HG03025 (cell line): ENCODE measurements around the gene RASGEF1C.
"Not testable (repeated sequence)": the region's sequence is repeated elsewhere in the genome, so short reads cannot be mapped to it uniquely, and the experiment has no call there.

ENCODE experiments used
- ATAC-seq: cut with Tn5 transposase; IDR thresholded peaks from one replicate; pipeline ENCODE4 v1.9.1; 2021; ENCODE audit warnings: mild to moderate bottlenecking, moderate library complexity; ENCODE audit not compliant: unreplicated experiment, low FRiP score

RASGEF1C gene

DNA sequence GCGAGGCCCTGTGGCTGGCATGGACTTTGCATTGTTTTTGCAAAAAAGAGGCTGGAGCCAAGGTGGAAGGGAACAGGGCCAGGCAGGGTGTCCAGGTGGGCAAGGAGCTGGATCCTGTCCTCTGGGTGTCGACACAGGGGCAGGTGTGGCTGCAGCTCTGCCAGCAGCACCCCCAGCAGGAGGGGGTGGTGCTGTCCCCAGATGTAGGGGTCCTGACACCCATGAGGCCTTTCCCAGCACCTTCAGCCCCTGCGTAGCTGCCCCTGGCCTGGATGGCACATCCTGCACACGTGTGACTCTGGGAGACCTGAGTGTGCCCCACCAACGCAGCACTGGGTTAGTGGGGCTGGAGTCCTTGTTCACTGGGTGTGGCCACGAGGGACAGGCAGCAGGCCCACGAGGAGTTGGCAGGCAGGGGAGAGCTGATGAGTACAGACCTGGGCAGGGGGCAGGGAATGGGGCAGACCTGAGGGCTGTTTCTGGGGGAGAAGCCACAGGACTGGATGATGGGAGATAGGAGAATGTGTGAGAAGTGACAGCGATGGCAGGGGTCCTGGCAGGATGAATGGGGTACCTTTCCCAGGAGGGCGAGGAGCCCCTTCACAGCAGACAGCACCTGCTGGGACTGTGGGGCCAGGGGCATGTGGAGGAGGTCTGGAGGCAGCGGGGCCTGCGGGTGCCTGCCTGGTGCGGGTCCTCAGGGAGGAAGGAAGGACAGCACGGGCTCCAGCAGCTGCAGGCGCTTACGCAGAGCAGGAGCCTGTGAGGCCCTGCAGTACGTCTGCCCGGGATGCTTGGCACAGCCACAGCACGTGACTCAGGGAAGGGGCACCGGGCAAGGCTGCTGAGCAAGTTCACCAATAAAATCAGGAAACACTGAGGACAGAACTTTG lies 3.6 kb upstream of the RASGEF1C start:
- no peak for ATAC-seq

DNA sequence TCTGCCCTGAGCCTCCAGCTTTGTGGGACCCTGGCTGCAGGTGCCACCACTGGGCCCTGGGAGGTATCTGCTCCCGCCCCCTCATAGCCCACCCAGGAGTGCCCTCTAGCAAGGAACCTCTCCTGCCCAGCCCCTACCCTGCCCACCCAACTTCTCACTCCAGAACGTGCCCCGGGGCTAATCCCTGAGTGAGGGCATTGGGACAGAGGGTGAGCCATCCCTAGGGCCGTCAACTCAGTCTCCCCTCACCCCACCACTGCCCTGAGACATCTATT lies 2.7 kb upstream of the RASGEF1C start:
- ATAC-seq, result no peak

GRCh38 chr5:180210961-180211760 lies 2.1 kb upstream of the RASGEF1C start:
- no peak for ATAC-seq

DNA sequence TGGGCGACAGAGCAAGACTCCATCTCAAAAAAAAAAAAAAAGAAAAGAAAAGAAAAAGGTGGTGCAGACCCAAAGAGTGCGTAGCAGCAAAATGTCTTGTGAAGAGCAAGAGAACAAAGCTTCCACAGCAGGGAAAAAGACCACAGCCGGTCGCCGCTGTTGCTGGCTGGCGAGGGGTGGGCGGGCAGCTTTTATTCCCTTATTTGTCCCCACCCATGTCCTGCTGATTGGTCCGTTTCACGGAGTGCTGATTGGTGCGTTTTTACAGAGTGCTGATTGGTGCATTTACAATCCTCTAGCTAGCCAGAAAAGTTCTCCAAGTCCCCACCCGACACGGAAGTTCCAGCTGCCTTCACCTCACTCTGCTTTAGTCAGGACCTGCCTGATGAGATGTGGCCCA lies 1.1 kb upstream of the RASGEF1C start:
- not testable (repeated sequence) for ATAC-seq

GRCh38 chr5:180208435-180209081 lies 453 bp downstream of the RASGEF1C start:
- ATAC-seq, result no peak

- no peak for ATAC-seq
Measured at GRCh38 chr5:180208038-180208434, 975 bp downstream of the RASGEF1C start.

DNA sequence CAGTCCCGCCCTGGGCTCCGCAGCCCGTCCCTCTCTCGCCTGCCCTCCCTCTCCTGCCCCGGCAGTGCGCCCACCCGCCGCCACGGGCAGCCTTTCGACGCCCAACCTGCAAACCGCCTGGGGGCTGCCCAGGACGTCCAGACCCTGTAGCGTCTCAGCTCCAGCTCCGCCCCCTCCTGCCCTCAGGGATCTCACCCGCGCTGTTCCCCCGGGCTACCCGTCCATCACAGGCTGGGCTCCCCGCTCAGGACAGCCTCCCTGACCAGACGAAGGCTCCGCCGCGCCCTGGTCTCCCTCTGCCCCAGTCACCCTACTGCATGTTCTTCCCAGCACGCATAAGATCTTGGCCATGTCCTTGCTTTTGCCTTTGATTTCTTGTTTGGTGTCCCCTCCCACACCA lies 1.4 kb downstream of the RASGEF1C start:
- no peak for ATAC-seq

DNA sequence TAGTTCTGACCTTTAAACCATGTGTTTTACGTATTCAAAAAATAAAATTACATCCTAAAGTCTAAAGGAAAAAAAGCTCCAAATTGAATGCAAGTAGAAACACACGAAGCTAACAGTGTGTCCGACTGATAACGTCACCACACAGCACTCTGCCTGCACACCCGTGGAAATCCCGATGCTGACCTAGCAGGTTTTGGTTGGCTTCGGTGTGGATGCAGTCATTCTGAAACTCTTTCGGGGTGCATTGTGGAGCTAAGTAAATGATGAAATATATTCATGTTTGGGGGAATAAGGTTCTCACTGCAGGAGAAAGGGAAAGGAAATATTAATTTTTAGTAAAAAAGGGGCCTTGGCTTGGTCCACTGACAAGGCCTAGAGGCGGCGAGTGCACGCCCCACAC lies 2.0 kb downstream of the RASGEF1C start:
- no peak for ATAC-seq

- ATAC-seq, result no peak
Measured at GRCh38 chr5:180205916-180206315, 3.1 kb downstream of the RASGEF1C start.

DNA sequence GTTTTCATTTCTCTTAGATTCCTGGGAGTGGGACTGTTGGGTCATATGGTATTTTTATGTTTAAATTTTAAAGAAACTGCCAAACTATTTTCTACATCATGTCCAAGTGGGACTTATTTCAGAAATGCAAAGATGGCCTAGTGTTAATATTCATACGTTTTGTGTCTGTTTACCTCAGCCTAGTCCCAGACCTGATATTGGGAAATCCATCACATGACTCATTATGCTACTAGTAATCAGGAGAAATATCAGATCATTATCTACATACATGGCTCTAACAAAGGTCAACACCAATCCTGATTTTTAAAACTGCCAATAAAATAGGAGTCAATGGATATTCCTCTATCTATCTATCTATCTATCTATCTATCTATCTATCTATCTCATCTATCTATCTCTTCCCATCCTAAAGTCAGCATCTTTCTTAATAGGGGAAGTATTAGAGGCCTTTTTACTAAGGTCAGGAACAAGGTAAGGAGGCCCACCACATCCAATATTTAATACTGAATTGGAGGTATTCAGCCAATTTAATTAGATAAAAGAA lies 4.7 kb downstream of the RASGEF1C start:
- no peak for ATAC-seq

GRCh38 chr5:180202939-180203573 lies 6.0 kb downstream of the RASGEF1C start:
- ATAC-seq, result no peak

- no peak for ATAC-seq
Measured at GRCh38 chr5:180201051-180201987, 7.7 kb downstream of the RASGEF1C start.

GRCh38 chr5:180199390-180199789 lies 9.6 kb downstream of the RASGEF1C start:
- no peak for ATAC-seq

GRCh38 chr5:180198208-180198607 lies 10.8 kb downstream of the RASGEF1C start:
- no peak for ATAC-seq

- no peak for ATAC-seq
Measured at GRCh38 chr5:180197016-180197702, 11.9 kb downstream of the RASGEF1C start.

GRCh38 chr5:180194410-180195345 lies 14.3 kb downstream of the RASGEF1C start:
- no peak for ATAC-seq

DNA sequence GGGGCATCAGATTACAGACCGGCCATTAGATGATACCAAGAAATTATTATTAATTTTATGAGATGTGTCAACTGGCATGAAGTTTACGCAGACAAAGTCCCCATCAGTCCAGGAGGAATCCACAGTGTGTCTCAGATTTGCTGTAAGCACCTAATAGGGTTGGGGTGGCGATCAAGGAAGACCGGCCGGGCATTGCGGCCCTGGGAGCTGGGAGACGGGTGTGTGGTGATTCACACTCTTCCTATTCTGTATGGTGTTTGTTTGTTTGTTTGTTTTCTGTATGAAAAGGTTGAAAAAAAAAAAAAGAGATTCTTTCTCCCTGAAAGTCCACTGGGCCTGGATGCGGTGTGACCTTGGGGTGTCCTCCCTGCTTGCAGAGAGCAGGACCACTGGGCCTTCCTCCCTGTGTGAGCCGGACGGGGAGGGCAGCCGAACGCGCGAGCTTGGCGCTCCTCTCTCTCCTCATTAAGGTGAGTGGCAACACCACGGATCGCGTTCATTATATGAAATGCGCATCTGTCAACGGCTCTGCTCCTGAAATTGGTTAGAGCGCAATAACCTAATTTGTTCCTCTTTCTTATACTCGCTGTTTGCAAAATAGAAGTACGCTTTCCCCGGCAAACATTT lies 15.1 kb downstream of the RASGEF1C start:
- ATAC-seq, result no peak
